Measurements from ENCODE around the gene CBR4.

DNA sequence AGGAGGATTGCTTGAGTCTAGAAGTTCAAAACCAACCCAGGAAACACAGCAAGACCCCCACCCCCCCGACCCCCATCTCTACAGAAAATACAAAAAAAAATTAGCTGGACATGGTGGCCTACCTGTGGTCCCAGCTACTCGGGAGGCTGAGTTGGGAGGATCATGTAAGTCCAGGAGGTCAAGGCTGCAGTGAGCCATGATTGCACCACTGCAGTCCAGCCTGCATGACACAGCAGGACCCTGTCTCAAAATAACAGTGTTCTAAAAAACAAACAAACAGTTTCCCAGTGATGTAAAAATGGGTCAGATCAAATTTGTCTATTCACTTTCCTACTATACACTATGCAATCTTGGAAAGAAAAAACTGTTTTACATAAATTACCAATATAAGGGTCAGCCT, 2.0 kb upstream of the CBR4 start:
- no peak for TF ChIP-seq POLR2A (IDR thresholded peaks at IDR 0.05)
- no peak for TF ChIP-seq CTCF (IDR thresholded peaks at IDR 0.05)
